HepG2 (cell line): ENCODE measurements around the gene TMEM134. TPM values are rescaled to one million over a fixed set of nuclear protein-coding genes. Genes with fewer than 3 reads are reported as not detected.

Experiments
- CBFB ChIP-seq: sonication (generic); formaldehyde crosslinking; IDR thresholded peaks from 2 replicates; pipeline ENCODE4 v1.4.0; 2020; ENCODE audit warnings: missing genetic modification reagents
- FOXA1 ChIP-seq, 2 experiments: fragments of 450-650 bp in 1 of 2; sonication (generic) in 1 of 2; formaldehyde crosslinking in 1 of 2; IDR thresholded peaks; 2 replicates each; pipeline versions ENCODE4 v1.4.0 to v1.6.1; 2016 to 2020; ENCODE audit warnings: missing genetic modification reagents in 1 of 2
- HMG20A ChIP-seq: IDR thresholded peaks from 2 replicates; pipeline ENCODE4 v1.6.1; 2016; ENCODE audit warnings: borderline replicate concordance
- KMT2A ChIP-seq: sonication (generic); formaldehyde crosslinking; IDR thresholded peaks from 2 replicates; pipeline ENCODE4 v1.4.0; 2020; ENCODE audit warnings: missing genetic modification reagents
- KMT2B ChIP-seq: IDR thresholded peaks from 2 replicates; pipeline ENCODE4 v1.6.1; 2016; ENCODE audit warnings: missing genetic modification reagents, missing compliant biosample characterization
- NR3C1 ChIP-seq: sonication (generic); formaldehyde crosslinking; IDR thresholded peaks from 2 replicates; pipeline ENCODE4 v1.4.0; 2020; ENCODE audit warnings: missing genetic modification reagents
- POLR2AphosphoS5 ChIP-seq: IDR thresholded peaks from 2 replicates; pipeline ENCODE4 v1.6.1; 2012; ENCODE audit warnings: low read depth, low read length
- RBFOX2 ChIP-seq: fragments of 200-400 bp; formaldehyde crosslinking; IDR thresholded peaks from 2 replicates; pipeline ENCODE4 v1.6.1; 2017; ENCODE audit warnings: low read depth, mild to moderate bottlenecking, low read length
- RFX5 ChIP-seq: IDR thresholded peaks from 2 replicates; pipeline ENCODE4 v1.6.1; 2011; ENCODE audit warnings: low read depth, low read length, improper control_type of control experiment
- SIN3B ChIP-seq: fragments of 150-350 bp; IDR thresholded peaks from 2 replicates; pipeline ENCODE4 v1.6.1; 2014; ENCODE audit warnings: low read length
- SRSF1 ChIP-seq: fragments of 200-400 bp; formaldehyde crosslinking; optimal IDR thresholded peaks from 2 replicates; pipeline ENCODE3; 2017; ENCODE audit warnings: mild to moderate bottlenecking, low read depth, low read length, moderate library complexity
- TP53 ChIP-seq: sonication (generic); formaldehyde crosslinking; conservative IDR thresholded peaks from 2 replicates; pipeline ENCODE4 v1.4.0; 2020; ENCODE audit warnings: missing genetic modification reagents
- ZNF142 ChIP-seq: sonication (generic); formaldehyde crosslinking; IDR thresholded peaks from 2 replicates; pipeline ENCODE4 v1.4.0; 2020; ENCODE audit warnings: missing genetic modification reagents
- ZNF879 ChIP-seq: sonication (generic); formaldehyde crosslinking; IDR thresholded peaks from 2 replicates; pipeline ENCODE4 v1.8.1; 2023; ENCODE audit warnings: missing genetic modification reagents
- polyA plus RNA-seq, 8 experiments: library from polyadenylated mRNA; depleted of rRNA in 3 of 8; stranded (reverse) in 7 of 8; unstranded in 1 of 8; fragments of >200 nt; fragmentation: Illumina TruSeq in 4 of 8; extraction: Trizol in 4 of 8; gene quantifications; 2 replicates each; pipeline versions ENCODE4 v1.2.1 to v1.2.3, GENCODE V29; 2011 to 2016; ENCODE audit warnings: low read depth in 4 of 8, missing spikeins in 1 of 8, mixed read lengths in 1 of 8; ENCODE audit not compliant: insufficient read depth in 1 of 8
- total RNA-seq, 5 experiments: library from RNA; depleted of rRNA; stranded (reverse); fragments of >200 nt; fragmentation: Illumina TruSeq; extraction: Trizol; gene quantifications; 2 replicates each; pipeline ENCODE4 v1.2.3, GENCODE V29; 2016; ENCODE audit warnings: low read depth in 1 of 5
- TF ChIP-seq, protein P1 (sequence below): sonication (generic); formaldehyde crosslinking; IDR thresholded peaks from 2 replicates; pipeline ENCODE4 v1.4.0; 2020; ENCODE audit warnings: missing genetic modification reagents
- TF ChIP-seq, protein P2 (sequence below): sonication (generic); formaldehyde crosslinking; IDR thresholded peaks from 2 replicates; pipeline ENCODE4 v1.8.1; 2023; ENCODE audit warnings: mild to moderate bottlenecking, inconsistent platforms, moderate library complexity, missing genetic modification reagents, borderline replicate concordance
- TF ChIP-seq, protein P3 (sequence below): sonication (generic); formaldehyde crosslinking; IDR thresholded peaks from 2 replicates; pipeline ENCODE4 v1.4.0; 2020; ENCODE audit warnings: missing genetic modification reagents

TMEM134 gene
- total and polyA plus RNA-seq, 2 of the 13 experiments (the other 11 are each of a cell fraction or from before 2014, with no cell fraction given): 6.9 to 26.9 TPM

DNA sequence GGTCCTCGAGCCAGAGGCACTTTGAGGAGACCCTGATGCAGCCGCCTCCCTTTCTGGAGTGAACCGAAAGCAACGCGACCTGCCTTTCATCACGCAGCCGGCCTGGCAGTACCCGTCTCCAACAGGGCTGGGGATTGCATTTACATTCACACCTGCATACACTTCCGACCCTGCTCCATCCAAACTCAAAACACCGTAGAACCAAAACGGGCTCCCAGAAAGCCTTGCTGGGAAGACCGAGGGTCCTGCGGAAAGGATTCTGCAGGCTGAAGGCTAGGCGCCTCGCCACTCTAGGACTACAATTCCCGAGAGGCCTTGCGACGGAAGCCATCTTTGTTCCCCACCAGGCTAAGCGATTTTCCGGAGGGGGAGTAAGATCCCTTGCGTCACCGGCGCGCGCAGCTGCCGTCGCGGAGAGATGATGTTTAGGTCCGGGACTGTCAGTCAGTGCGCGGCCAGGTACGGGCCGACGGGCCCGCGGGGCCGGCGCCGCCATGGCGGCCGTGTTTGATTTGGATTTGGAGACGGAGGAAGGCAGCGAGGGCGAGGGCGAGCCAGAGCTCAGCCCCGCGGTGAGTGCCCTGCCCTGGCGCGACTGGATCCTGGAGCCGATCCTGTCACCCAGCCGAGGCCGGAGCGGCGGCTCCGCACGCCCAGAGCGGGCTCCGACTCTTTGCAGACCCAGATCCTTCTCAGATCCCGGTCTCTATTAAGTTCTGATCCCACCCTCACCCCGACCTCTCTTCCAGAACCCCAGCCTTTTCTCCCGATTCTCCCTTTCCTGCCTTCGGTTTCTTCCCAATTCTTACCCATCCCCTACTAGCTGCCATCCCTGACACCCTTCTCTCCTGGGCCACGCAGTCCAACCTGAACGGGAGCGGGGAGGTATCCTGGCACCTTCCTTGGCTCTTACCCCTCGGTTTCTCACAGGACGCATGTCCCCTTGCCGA lies 40.7 kb downstream of the TMEM134 start, which contains the start of gene RPS6KB2 (continued):
- TF ChIP-seq ZNF142 (CRISPR knock-in tag) (no peak; the same call in 1 of the 2 replicates), ZNF879 (CRISPR knock-in tag) (no peak), SRSF1 (peak; percentile 66), RFX5 (peak; percentile 24; the same call in 1 of the 2 replicates), TP53 (peak; percentile 72), NR3C1 (CRISPR knock-in tag) (no peak), POLR2AphosphoS5 (peak; percentile 82), KMT2A (peak; percentile 79; the same call in 1 of the 2 replicates), SIN3B (peak; percentile 87), KMT2B (CRISPR knock-in tag) (peak; percentile 85), HMG20A (CRISPR knock-in tag) (no peak), RBFOX2 (peak; percentile 88), FOXA1 (IDR thresholded peaks at IDR 0.05) (no peak), FOXA1 (CRISPR knock-in tag; IDR thresholded peaks at IDR 0.05) (no peak), CBFB (0 out of 2 replicates have a peak, but pooled peaks have one; percentile 59)
- TF ChIP-seq, protein P1, sequence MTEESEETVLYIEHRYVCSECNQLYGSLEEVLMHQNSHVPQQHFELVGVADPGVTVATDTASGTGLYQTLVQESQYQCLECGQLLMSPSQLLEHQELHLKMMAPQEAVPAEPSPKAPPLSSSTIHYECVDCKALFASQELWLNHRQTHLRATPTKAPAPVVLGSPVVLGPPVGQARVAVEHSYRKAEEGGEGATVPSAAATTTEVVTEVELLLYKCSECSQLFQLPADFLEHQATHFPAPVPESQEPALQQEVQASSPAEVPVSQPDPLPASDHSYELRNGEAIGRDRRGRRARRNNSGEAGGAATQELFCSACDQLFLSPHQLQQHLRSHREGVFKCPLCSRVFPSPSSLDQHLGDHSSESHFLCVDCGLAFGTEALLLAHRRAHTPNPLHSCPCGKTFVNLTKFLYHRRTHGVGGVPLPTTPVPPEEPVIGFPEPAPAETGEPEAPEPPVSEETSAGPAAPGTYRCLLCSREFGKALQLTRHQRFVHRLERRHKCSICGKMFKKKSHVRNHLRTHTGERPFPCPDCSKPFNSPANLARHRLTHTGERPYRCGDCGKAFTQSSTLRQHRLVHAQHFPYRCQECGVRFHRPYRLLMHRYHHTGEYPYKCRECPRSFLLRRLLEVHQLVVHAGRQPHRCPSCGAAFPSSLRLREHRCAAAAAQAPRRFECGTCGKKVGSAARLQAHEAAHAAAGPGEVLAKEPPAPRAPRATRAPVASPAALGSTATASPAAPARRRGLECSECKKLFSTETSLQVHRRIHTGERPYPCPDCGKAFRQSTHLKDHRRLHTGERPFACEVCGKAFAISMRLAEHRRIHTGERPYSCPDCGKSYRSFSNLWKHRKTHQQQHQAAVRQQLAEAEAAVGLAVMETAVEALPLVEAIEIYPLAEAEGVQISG (CRISPR knock-in tag): peak; percentile 95
- TF ChIP-seq, protein P2, sequence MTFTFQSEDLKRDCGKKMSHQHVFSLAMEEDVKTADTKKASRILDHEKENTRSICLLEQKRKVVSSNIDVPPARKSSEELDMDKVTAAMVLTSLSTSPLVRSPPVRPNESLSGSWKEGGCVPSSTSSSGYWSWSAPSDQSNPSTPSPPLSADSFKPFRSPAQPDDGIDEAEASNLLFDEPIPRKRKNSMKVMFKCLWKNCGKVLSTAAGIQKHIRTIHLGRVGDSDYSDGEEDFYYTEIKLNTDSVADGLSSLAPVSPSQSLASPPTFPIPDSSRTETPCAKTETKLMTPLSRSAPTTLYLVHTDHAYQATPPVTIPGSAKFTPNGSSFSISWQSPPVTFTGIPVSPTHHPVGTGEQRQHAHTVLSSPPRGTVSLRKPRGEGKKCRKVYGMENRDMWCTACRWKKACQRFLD (CRISPR knock-in tag): peak; percentile 90
- TF ChIP-seq, protein P3, sequence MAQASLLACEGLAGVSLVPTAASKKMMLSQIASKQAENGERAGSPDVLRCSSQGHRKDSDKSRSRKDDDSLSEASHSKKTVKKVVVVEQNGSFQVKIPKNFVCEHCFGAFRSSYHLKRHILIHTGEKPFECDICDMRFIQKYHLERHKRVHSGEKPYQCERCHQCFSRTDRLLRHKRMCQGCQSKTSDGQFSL (CRISPR knock-in tag): peak; percentile 96
